PC-3 (cell line): ENCODE results near the gene SESTD1. TPM values are rescaled to one million over a fixed set of nuclear protein-coding genes. Genes with fewer than 3 reads are reported as not detected.

Experiments
- ATAC-seq: fragments of 200-7000 bp; cut with Tn5 transposase; 2 replicates; pipeline ENCODE4 v1.9.1; 2020; ENCODE audit warnings: mild to moderate bottlenecking, moderate library complexity
- BruUV-seq: library from RNA; stranded (reverse); fragments of 400-500 nt; replicated peaks from 2 replicates; lab custom pipeline; 2021; lab: Mats Ljungman, UMichigan
- CTCF ChIA-PET: fragments of 300-600 bp; sonication (Branson Sonifier 250); formaldehyde crosslinking; loops from one replicate; lab custom pipeline; 2022; ENCODE audit warnings: antibody characterized with exemption; lab: Charles Lee
- POLR2A ChIA-PET: fragments of 300-600 bp; sonication (Branson Sonifier 250); formaldehyde crosslinking; loops from one replicate; lab custom pipeline; 2022; ENCODE audit warnings: antibody characterized with exemption; ENCODE audit not compliant: unreplicated experiment; lab: Charles Lee
- DNase-seq: peaks from one replicate; pipeline ENCODE4 v3.0.0-alpha.2; 2015
- H2AFZ ChIP-seq: fragments of 300-600 bp; sonication (generic); 2 replicates; pipeline ENCODE4 v1.6.0; 2016; ENCODE audit warnings: antibody characterized with exemption, low read length
- H3F3A ChIP-seq: fragments of 300-600 bp; sonication (generic); one replicate; pipeline ENCODE4 v1.6.0; 2017; ENCODE audit warnings: antibody characterized with exemption, low read length, control low read depth, mild to moderate bottlenecking; ENCODE audit not compliant: unreplicated experiment
- H3K27ac ChIP-seq: fragments of 300-600 bp; sonication (generic); 2 replicates; pipeline ENCODE4 v1.5.1; 2016; ENCODE audit warnings: mild to moderate bottlenecking, low read length
- H3K27me3 ChIP-seq: fragments of 300-600 bp; sonication (generic); 2 replicates; pipeline ENCODE4 v1.6.1; 2016; ENCODE audit warnings: low read length, mixed read lengths
- H3K36me3 ChIP-seq: fragments of 300-600 bp; sonication (generic); 2 replicates; pipeline ENCODE4 v1.6.1; 2016; ENCODE audit warnings: low read depth, mixed run types, low read length, mixed read lengths
- H3K4me1 ChIP-seq: fragments of 300-600 bp; sonication (generic); 2 replicates; pipeline ENCODE4 v1.5.1; 2016; ENCODE audit warnings: low read length; ENCODE audit not compliant: insufficient read depth
- H3K4me2 ChIP-seq: fragments of 300-600 bp; sonication (generic); 2 replicates; pipeline ENCODE4 v1.6.0; 2016; ENCODE audit warnings: low read length
- H3K4me3 ChIP-seq: fragments of 300-600 bp; sonication (generic); 2 replicates; pipeline ENCODE4 v1.5.1; 2016; ENCODE audit warnings: mild to moderate bottlenecking, low read length, mixed read lengths
- H3K79me2 ChIP-seq: fragments of 300-600 bp; sonication (generic); 2 replicates; pipeline ENCODE4 v1.6.1; 2017; ENCODE audit warnings: low read length, mixed read lengths
- H3K9ac ChIP-seq: fragments of 300-600 bp; sonication (generic); 2 replicates; pipeline ENCODE4 v1.6.0; 2016; ENCODE audit warnings: mild to moderate bottlenecking, low read length
- H3K9me2 ChIP-seq: fragments of 300-600 bp; sonication (generic); replicated peaks from 2 replicates; pipeline ENCODE4 v1.6.1; 2016; ENCODE audit warnings: mixed run types, low read length, mixed read lengths
- H3K9me3 ChIP-seq: fragments of 300-600 bp; sonication (generic); 2 replicates; pipeline ENCODE4 v1.6.1; 2016; ENCODE audit warnings: low read length, mixed read lengths
- H4K20me1 ChIP-seq: fragments of 300-600 bp; sonication (generic); 2 replicates; pipeline ENCODE4 v1.6.1; 2016; ENCODE audit warnings: low read length, mixed read lengths
- EZH2 ChIP-seq: fragments of 300-600 bp; sonication (generic); IDR thresholded peaks from one replicate; pipeline ENCODE4 v1.6.1; 2017; ENCODE audit warnings: antibody characterized with exemption, mild to moderate bottlenecking, low read length; ENCODE audit not compliant: unreplicated experiment
- EZH2phosphoT487 ChIP-seq: fragments of 300-600 bp; sonication (generic); IDR thresholded peaks from 2 replicates; pipeline ENCODE4 v1.6.1; 2018; ENCODE audit warnings: mild to moderate bottlenecking, antibody characterized with exemption, low read length, borderline replicate concordance
- intact Hi-C: fragments of 100-400 bp; cut with micrococcal nuclease; formaldehyde crosslinking; loops from 2 replicates; pipeline ENCODE4 v1.9.0; 2023
- total RNA-seq: library from RNA; depleted of rRNA; stranded (reverse); fragments of >200 nt; gene quantifications from 2 replicates; pipeline ENCODE4 v1.2.3, GENCODE V29; 2014
- TF ChIP-seq, protein P1 (sequence below): fragments of 300-600 bp; sonication (generic); conservative IDR thresholded peaks from 2 replicates; pipeline ENCODE4 v1.5.1; 2017; ENCODE audit warnings: antibody characterized with exemption, low read depth, mild to moderate bottlenecking, low read length

Gene SESTD1
- total RNA-seq, 1 experiment from 2014 or later = 12.2 TPM

DNA sequence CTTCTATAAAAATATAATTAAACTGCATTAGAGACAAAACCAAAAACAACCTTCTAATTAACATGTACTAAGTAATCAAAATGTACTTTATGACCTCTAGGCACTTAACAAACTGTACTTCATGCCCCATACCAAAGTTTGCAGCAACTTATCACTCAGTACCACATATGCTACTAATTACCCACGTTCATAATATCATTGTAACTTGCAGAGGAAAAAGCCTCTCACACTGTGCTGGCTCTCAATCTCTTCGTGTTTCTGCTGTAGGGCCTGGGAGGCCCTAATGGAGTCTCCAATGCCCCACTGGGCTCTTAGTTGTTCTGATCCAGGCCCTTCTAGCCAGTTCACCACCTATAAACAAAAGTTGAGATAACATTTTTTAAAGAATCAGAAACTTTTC, 132.6 kb downstream of the SESTD1 start:
- Histone ChIP-seq H3K9me2 (no peaks in the 10 kb centered on the region), H3K9ac (no peak overlapping the region), H3K79me2 (no peaks in the 10 kb centered on the region), H3K4me1 (no peaks in the 10 kb centered on the region), H3K4me3 (no peak overlapping the region), H3K36me3 (no peaks in the 10 kb centered on the region), H3K4me2 (no peak overlapping the region), H3K27ac (no peak overlapping the region), H3K9me3 (no peaks in the 10 kb centered on the region), H3K27me3 (no peaks in the 10 kb centered on the region), H4K20me1 (no peaks in the 10 kb centered on the region), H2AFZ (no peak overlapping the region), H3F3A (no peaks in the 10 kb centered on the region)
- ChIA-PET POLR2A (no interaction called here), CTCF (no interaction called here)
- ATAC-seq (no peak), DNase-seq (no peak)
- intact Hi-C loops = no loop called here
- BruUV-seq = no TSS peak
- TF ChIP-seq EZH2 (no peak), EZH2phosphoT487 (no peak)
- TF ChIP-seq, protein P1, sequence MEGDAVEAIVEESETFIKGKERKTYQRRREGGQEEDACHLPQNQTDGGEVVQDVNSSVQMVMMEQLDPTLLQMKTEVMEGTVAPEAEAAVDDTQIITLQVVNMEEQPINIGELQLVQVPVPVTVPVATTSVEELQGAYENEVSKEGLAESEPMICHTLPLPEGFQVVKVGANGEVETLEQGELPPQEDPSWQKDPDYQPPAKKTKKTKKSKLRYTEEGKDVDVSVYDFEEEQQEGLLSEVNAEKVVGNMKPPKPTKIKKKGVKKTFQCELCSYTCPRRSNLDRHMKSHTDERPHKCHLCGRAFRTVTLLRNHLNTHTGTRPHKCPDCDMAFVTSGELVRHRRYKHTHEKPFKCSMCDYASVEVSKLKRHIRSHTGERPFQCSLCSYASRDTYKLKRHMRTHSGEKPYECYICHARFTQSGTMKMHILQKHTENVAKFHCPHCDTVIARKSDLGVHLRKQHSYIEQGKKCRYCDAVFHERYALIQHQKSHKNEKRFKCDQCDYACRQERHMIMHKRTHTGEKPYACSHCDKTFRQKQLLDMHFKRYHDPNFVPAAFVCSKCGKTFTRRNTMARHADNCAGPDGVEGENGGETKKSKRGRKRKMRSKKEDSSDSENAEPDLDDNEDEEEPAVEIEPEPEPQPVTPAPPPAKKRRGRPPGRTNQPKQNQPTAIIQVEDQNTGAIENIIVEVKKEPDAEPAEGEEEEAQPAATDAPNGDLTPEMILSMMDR = no peak

DNA sequence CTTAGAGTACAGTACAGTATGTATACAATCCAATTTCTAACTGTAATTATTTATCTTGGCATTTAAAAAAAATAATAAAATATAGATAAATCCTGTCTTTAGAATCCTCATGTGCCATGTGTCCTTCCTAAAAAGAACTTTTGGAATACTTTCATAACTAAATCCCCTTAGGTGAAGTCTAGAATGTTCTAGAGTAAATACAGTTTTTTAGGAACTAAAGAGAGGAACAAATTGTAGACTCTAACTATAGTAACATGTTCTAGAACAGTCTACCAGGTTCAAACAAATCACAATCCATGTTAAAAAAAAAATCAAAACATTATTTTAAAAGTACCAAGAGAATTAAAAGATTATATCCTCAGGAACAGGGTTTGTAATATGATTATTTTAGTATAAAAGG, 134.1 kb downstream of the SESTD1 start:
- POLR2A ChIA-PET = interaction anchor here (0.7 kb wide), 1 partner anchor 333 kb away, joined by 3 read pairs; no protein-coding TSS in a partner anchor
- intact Hi-C loops = no loop called here
- H3K9ac ChIP-seq = no peak overlapping the region

GRCh38 chr2:179129574-179130238, 134.9 kb downstream of the SESTD1 start:
- CTCF ChIA-PET = interaction anchor here (0.5 to 1.4 kb wide), 10 partner anchors 16 to 373 kb away, joined by 3 to 10 read pairs (median 3); no protein-coding TSS in a partner anchor
- Histone ChIP-seq H4K20me1 (no peaks in the 10 kb centered on the region), H3K9me2 (no peaks in the 10 kb centered on the region), H2AFZ (no peak overlapping the region), H3F3A (no peaks in the 10 kb centered on the region), H3K9ac (no peak overlapping the region), H3K36me3 (no peaks in the 10 kb centered on the region), H3K27ac (no peak overlapping the region), H3K4me3 (no peak overlapping the region), H3K4me1 (no peaks in the 10 kb centered on the region), H3K27me3 (no peaks in the 10 kb centered on the region), H3K79me2 (no peaks in the 10 kb centered on the region), H3K9me3 (no peaks in the 10 kb centered on the region), H3K4me2 (no peak overlapping the region)
- TF ChIP-seq EZH2 = no peak
- TF ChIP-seq, protein P1 = peak; percentile 82
- TF ChIP-seq EZH2phosphoT487 = no peak
- intact Hi-C loops = loop anchor here (2.0 kb wide), 3 partner anchors 215 to 369 kb away; no protein-coding TSS in a partner anchor
- ATAC-seq (no peak), DNase-seq (peak; percentile 56)
- POLR2A ChIA-PET = interaction anchor here (0.7 kb wide), 1 partner anchor 332 kb away, joined by 3 read pairs; no protein-coding TSS in a partner anchor
- BruUV-seq = no TSS peak

More for the DNA sequence above, 134.1 kb downstream of the SESTD1 start:
- no peak for TF ChIP-seq EZH2
- Histone ChIP-seq H3K36me3 (no peaks in the 10 kb centered on the region), H2AFZ (no peak overlapping the region), H3K79me2 (no peaks in the 10 kb centered on the region), H3K9me2 (no peaks in the 10 kb centered on the region), H3K4me1 (no peaks in the 10 kb centered on the region), H4K20me1 (no peaks in the 10 kb centered on the region), H3K4me2 (no peak overlapping the region), H3F3A (no peaks in the 10 kb centered on the region), H3K27me3 (no peaks in the 10 kb centered on the region), H3K27ac (no peak overlapping the region), H3K4me3 (no peak overlapping the region), H3K9me3 (no peaks in the 10 kb centered on the region)
- BruUV-seq = no TSS peak
- CTCF ChIA-PET = interaction anchor here (1.4 kb wide), 1 partner anchor 369 kb away, joined by 10 read pairs; no protein-coding TSS in a partner anchor
- ATAC-seq (no peak), DNase-seq (no peak)
